Astrocyte of the cerebellum (primary cell): ENCODE results near the gene PCGF2.

Experiments
- DNase-seq: peaks from one replicate; pipeline ENCODE4 v3.0.0-alpha.2; 2011; ENCODE audit warnings: low read depth
- H3K4me3 ChIP-seq: 2 replicates; pipeline ENCODE4 v1.5.1; 2011; ENCODE audit warnings: mild to moderate bottlenecking, low read depth, low read length, moderate library complexity
- CTCF ChIP-seq: IDR thresholded peaks from 2 replicates; pipeline ENCODE4 v1.5.1; 2012; ENCODE audit warnings: low read length, low read depth, moderate library complexity, mild to moderate bottlenecking; ENCODE audit errors: missing control alignments
- in situ Hi-C: cut with HindIII; loops from 2 replicates; pipeline ENCODE4 v1.10.0; 2017; ENCODE audit warnings: low sequenced_read_pairs

The PCGF2 gene

GRCh38 chr17:38719943-38720641, 28.0 kb downstream of the PCGF2 start:
- no peak for TF ChIP-seq CTCF

DNA sequence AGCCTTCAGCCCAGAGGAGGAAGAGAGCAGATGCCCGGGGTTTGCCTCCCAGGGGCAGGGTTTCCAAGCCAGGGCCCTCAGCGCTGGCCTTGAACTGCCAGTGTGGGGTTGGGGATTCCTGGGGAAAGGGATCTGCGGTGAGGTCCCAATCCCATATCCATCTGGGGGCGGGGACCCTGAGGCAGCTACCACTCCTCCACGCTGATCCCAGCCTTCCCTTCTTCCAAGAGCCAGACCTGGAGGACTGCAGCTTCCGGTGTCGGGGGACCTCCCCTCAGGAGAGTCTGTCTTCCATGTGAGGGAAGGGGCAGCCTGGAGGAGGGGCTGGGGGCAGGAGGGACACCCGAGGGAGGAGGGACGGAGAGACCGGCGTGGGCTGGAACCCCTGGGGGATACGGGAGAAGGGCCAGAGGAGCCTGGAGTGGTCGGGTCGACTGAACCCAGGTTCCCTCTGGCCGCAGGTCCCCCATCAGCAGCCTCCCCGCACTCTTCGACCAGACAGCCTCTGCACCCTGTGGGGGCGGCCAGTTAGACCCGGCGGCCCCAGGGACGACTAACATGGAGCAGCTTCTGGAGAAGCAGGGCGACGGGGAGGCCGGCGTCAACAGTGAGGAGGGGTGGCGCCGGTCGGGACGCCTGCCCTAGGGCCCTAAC, 28.7 kb downstream of the PCGF2 start:
- TF ChIP-seq CTCF = no peak
- in situ Hi-C loops = no loop called here
- DNase-seq = no peak
- H3K4me3 ChIP-seq = no peak overlapping the region

More at GRCh38 chr17:38719943-38720641, 28.0 kb downstream of the PCGF2 start:
- in situ Hi-C loops = no loop called here
- DNase-seq = no peak
- H3K4me3 ChIP-seq = no peak overlapping the region

DNA sequence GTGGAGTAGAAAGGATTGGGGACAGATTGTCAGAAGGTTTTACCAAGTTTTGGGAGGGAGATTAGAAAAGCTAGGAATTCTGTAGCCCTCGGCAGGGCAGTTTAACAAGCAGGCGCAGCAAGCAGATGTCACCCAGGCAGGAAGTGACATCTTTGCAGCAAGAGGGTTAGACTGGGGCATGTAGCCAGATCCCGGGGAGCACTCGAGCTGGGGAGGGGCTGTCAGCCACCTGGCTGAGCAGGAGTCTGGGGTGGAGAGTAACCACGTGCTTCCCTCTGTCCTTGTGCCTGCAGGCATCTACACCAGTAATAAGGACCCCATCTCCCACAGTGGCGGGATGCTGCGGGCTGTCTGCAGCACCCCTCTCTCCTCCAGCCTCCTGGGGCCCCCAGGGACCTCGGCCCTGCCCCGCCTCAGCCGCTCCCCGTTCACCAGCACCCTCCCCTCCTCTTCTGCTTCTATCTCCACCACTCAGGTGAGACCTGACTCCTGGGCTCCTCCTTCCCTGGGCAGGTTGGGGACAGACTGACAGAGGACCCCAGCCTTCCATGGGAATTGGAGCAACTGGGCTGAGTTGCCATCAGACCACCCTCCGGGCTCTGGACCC, 30.9 kb downstream of the PCGF2 start:
- in situ Hi-C loops = no loop called here
- no peak overlapping the region for H3K4me3 ChIP-seq
- no peak for TF ChIP-seq CTCF
- no peak for DNase-seq

GRCh38 chr17:38716368-38717005, 31.6 kb downstream of the PCGF2 start:
- in situ Hi-C loops = no loop called here
- DNase-seq = no peak
- no peak for TF ChIP-seq CTCF

GRCh38 chr17:38715216-38715943, 32.8 kb downstream of the PCGF2 start:
- no peak for DNase-seq
- TF ChIP-seq CTCF = no peak
- no peak overlapping the region for H3K4me3 ChIP-seq
- in situ Hi-C loops = no loop called here

More at GRCh38 chr17:38716368-38717005, 31.6 kb downstream of the PCGF2 start:
- no peak overlapping the region for H3K4me3 ChIP-seq
